Hematopoietic multipotent progenitor cell treated with erythropoietin and hydrocortisone succinate and interleukin-3 and kit ligand, for 8 days (in vitro differentiated cells): ENCODE measurements around the gene NCKIPSD.

Experiments
- DNase-seq: peaks from one replicate; pipeline ENCODE4 v3.0.0-alpha.2; 2015

NCKIPSD gene

GRCh38 chr3:48642605-48643004, 43.1 kb downstream of the NCKIPSD start:
- no peak for DNase-seq

- DNase-seq, result no peak
Measured at GRCh38 chr3:48641396-48641795, 44.3 kb downstream of the NCKIPSD start.

- DNase-seq, result no peak
Measured at GRCh38 chr3:48639944-48640606, 45.6 kb downstream of the NCKIPSD start.

- DNase-seq, result no peak
Measured at GRCh38 chr3:48637305-48637704, 48.4 kb downstream of the NCKIPSD start.

- no peak for DNase-seq
Measured at GRCh38 chr3:48636149-48636655, 49.5 kb downstream of the NCKIPSD start.

- peak; percentile 95 for DNase-seq
Measured at GRCh38 chr3:48635222-48636021, 50.3 kb downstream of the NCKIPSD start, which contains the start of gene SLC26A6. TSS of gene SLC26A6 (minus strand) at chr3:48635461. CDS start at chr3:48635393, 68 bp downstream.

GRCh38 chr3:48634661-48635221, 51.0 kb downstream of the NCKIPSD start:
- DNase-seq, result peak; percentile 76

GRCh38 chr3:48633743-48634142, 52.0 kb downstream of the NCKIPSD start:
- no peak for DNase-seq

GRCh38 chr3:48633256-48633655, 52.5 kb downstream of the NCKIPSD start:
- no peak for DNase-seq

GRCh38 chr3:48631516-48632448, 53.9 kb downstream of the NCKIPSD start:
- DNase-seq, result no peak

- no peak for DNase-seq
Measured at GRCh38 chr3:48630833-48631232, 54.9 kb downstream of the NCKIPSD start.

GRCh38 chr3:48630407-48630806, 55.3 kb downstream of the NCKIPSD start:
- no peak for DNase-seq

GRCh38 chr3:48629894-48630293, 55.8 kb downstream of the NCKIPSD start:
- no peak for DNase-seq

GRCh38 chr3:48628277-48629017, 57.3 kb downstream of the NCKIPSD start:
- DNase-seq, result no peak

- no peak for DNase-seq
Measured at GRCh38 chr3:48625600-48625999, 60.1 kb downstream of the NCKIPSD start.

GRCh38 chr3:48624767-48625166, 60.9 kb downstream of the NCKIPSD start:
- no peak for DNase-seq

GRCh38 chr3:48623851-48624547, 61.7 kb downstream of the NCKIPSD start:
- DNase-seq, result no peak
